ENCODE measurements around the gene GUF1.

GRCh38 chr4:44740201-44740600 is 62.0 kb downstream of the GUF1 start:
- TF ChIP-seq CTCF (IDR thresholded peaks at IDR 0.05 in 2 of 3, conservative IDR thresholded peaks at IDR 0.05 in 1 of 3; ENCODE audit: borderline replicate concordance in 1 of 3, insufficient read depth in 1 of 3, low read depth in 2 of 3, low read length in 2 of 3) (no peak), POLR2AphosphoS5 (IDR thresholded peaks at IDR 0.05; ENCODE audit: low read depth, low read length) (no peak), EZH2 (IDR thresholded peaks at IDR 0.05) (no peak), POLR2A (IDR thresholded peaks at IDR 0.05; ENCODE audit: borderline replicate concordance, extremely low read depth, insufficient read depth, insufficient read length) (no peak), MAX (IDR thresholded peaks at IDR 0.05) (no peak), SIN3A (IDR thresholded peaks at IDR 0.05; ENCODE audit: low read depth) (no peak), CEBPB (IDR thresholded peaks at IDR 0.05; ENCODE audit: low read depth) (no peak), ATF3 (IDR thresholded peaks at IDR 0.05) (no peak)

Measured in HCT116 (cell line).